ENCODE data around the gene METAP1. TPM values are rescaled to one million over a fixed set of nuclear protein-coding genes. Genes with fewer than 3 reads are reported as not detected.

The METAP1 gene
- total and polyA plus RNA-seq, 2 of the 4 experiments (the other 2 are of a cell fraction) = 43.7 to 47.9 TPM

- Histone ChIP-seq H2AK9ac (replicated peaks; ENCODE audit: low read depth, low read length, poor library complexity) (no peak overlapping the region), H2BK5ac (ENCODE audit: low read depth, low read length, poor library complexity, severe bottlenecking) (no peak overlapping the region), H2BK120ac (ENCODE audit: low read depth, low read length) (no peak overlapping the region), H3K4ac (ENCODE audit: low read depth, low read length) (no peak overlapping the region), H4K20me1 (ENCODE audit: insufficient read depth, low read length) (peaks cover 3% of the 10 kb centered on the region; the same call in 1 of the 2 replicates), H3K9ac (ENCODE audit: low read depth, low read length) (no peak overlapping the region), H3K27ac (ENCODE audit: insufficient read depth, low read length) (no peak overlapping the region), H4K91ac (ENCODE audit: insufficient read depth, low read depth, low read length) (no peak overlapping the region), H3K18ac (ENCODE audit: low read depth, low read length) (no peak overlapping the region), H4K8ac (ENCODE audit: low read depth in 2 of 2, low read length in 2 of 2) (no peak overlapping the region), H3K14ac (replicated peaks; ENCODE audit: low read depth, low read length) (no peak overlapping the region), H3K4me2 (ENCODE audit: low read depth, low read length) (no peak overlapping the region), H3K27me3 (ENCODE audit: control insufficient read depth, insufficient read depth, low read length) (no peaks in the 10 kb centered on the region), H2AFZ (replicated peaks; ENCODE audit: low read length, poor library complexity) (no peak overlapping the region), H2AK5ac (ENCODE audit: low read depth, low read length) (no peak overlapping the region), H3K4me1 (ENCODE audit: control insufficient read depth, insufficient read depth, low read length) (no peaks in the 10 kb centered on the region), H3K9me1 (ENCODE audit: insufficient read depth, low read length) (no peaks in the 10 kb centered on the region), H3K9me3 (ENCODE audit: control insufficient read depth, insufficient read depth, low read length) (no peaks in the 10 kb centered on the region), H3K36me3 (ENCODE audit: control insufficient read depth, insufficient read depth, low read length) (peaks cover 45% of the 10 kb centered on the region), H3K56ac (ENCODE audit: extremely low read depth, insufficient read depth, low read length) (no peak overlapping the region), H3K23ac (ENCODE audit: low read depth, low read length) (no peak overlapping the region), H2BK20ac (ENCODE audit: low read depth, low read length) (no peak overlapping the region), H3K4me3 (ENCODE audit: insufficient read depth, low read depth, low read length) (no peak overlapping the region), H4K5ac (ENCODE audit: low read depth, low read length) (no peak overlapping the region), H3K79me1 (ENCODE audit: low read depth in 1 of 2, low read length in 2 of 2) (peaks cover 5 to 18% of the 10 kb centered on the region in 2 experiments; a peak in 3 of 4 replicates), H2BK15ac (ENCODE audit: low read depth, low read length) (no peak overlapping the region)
- no CpG with 5 or more reads among the region's 5 CpGs for whole genome bisulfite sequencing, 2 experiments (ENCODE audit: extremely low coverage in 2 of 2, insufficient read length in 1 of 2)
- no peak for TF ChIP-seq NFE2L2 (IDR thresholded peaks at IDR 0.05; ENCODE audit: low read depth, low read length)
- no peak for TF ChIP-seq MAZ (IDR thresholded peaks at IDR 0.05; ENCODE audit: borderline replicate concordance, low read depth, low read length)
- no peak for TF ChIP-seq SMC3 (IDR thresholded peaks at IDR 0.05; ENCODE audit: low read depth, low read length)
- TF ChIP-seq MAFK (IDR thresholded peaks at IDR 0.05; ENCODE audit: low read depth, low read length) = no peak
- no peak for TF ChIP-seq CEBPB (IDR thresholded peaks at IDR 0.05; ENCODE audit: low read depth, low read length)
- no peak for TF ChIP-seq USF2 (IDR thresholded peaks at IDR 0.05; ENCODE audit: low read depth, low read length)
- TF ChIP-seq CTCF (conservative IDR thresholded peaks at IDR 0.05; ENCODE audit: low read depth, low read length) = no peak
- TF ChIP-seq ELK1 (IDR thresholded peaks at IDR 0.05; ENCODE audit: borderline replicate concordance, low read depth, low read length) = no peak
- no peak for TF ChIP-seq CHD1 (IDR thresholded peaks at IDR 0.05; ENCODE audit: low read depth, low read length)
- TF ChIP-seq RAD21 (IDR thresholded peaks at IDR 0.05; ENCODE audit: low read length) = no peak
- no peak for TF ChIP-seq RCOR1 (IDR thresholded peaks at IDR 0.05; ENCODE audit: insufficient replicate concordance, low read length)
- in situ Hi-C loops (cut with MboI; ENCODE audit: low sequenced_read_pairs) = loop anchor here (25.0 kb wide), 1 partner anchor 609 kb away; no protein-coding TSS in a partner anchor
- POLR2A ChIA-PET (ENCODE audit: unreplicated experiment) = no interaction called here
- DNase-seq (no peak), ATAC-seq (ENCODE audit: low read depth) (no peak)
- intact Hi-C loops (cut with micrococcal nuclease) = no loop called here
- CTCF ChIA-PET = no interaction called here
- dilution Hi-C loops (cut with HindIII; ENCODE audit: low sequenced_read_pairs, unreplicated experiment) = no loop called here
- BruUV-seq (replicated peaks) = no TSS peak
These were observed 75.6 kb downstream of the METAP1 start for GRCh38 chr4:99071159-99071558.
